Left lung (tissue), 10 donors: ENCODE results near the gene PCDHA4. TPM values are rescaled to one million over a fixed set of nuclear protein-coding genes. Genes with fewer than 3 reads are reported as not detected.

Source experiments
- ATAC-seq: fragments of 200-7000 bp; cut with Tn5 transposase; one replicate; pipeline ENCODE4 v1.9.1; 2020; ENCODE audit warnings: moderate library complexity
- DNase-seq, 4 donors: peaks; one replicate each; pipeline ENCODE4 v3.0.0-alpha.2; 2013 to 2020
- H3K27ac ChIP-seq, 2 donors: fragments of 200-600 bp; sonication (generic) in 1 of 2; one replicate each; pipeline versions ENCODE4 v1.5.0 to v1.8.0; 2020 to 2021
- H3K27me3 ChIP-seq, 2 donors: fragments of 200-600 bp; sonication (generic) in 1 of 2; one replicate each; pipeline versions ENCODE4 v1.5.0 to v1.8.0; 2020 to 2021
- H3K36me3 ChIP-seq, 2 donors: fragments of 200-600 bp; sonication (generic) in 1 of 2; one replicate each; pipeline versions ENCODE4 v1.5.0 to v1.8.0; 2020 to 2021
- H3K4me1 ChIP-seq, 2 donors: fragments of 200-600 bp; one replicate each; pipeline ENCODE4 v1.8.0; 2021
- H3K4me3 ChIP-seq, 2 donors: fragments of 200-600 bp; sonication (generic) in 1 of 2; one replicate each; pipeline versions ENCODE4 v1.5.0 to v1.8.0; 2020 to 2021; ENCODE audit warnings: mild to moderate bottlenecking in 1 of 2
- H3K9me3 ChIP-seq, 2 donors: fragments of 200-600 bp; sonication (generic) in 1 of 2; one replicate each; pipeline versions ENCODE4 v1.5.0 to v1.8.0; 2020 to 2021
- intact Hi-C, 2 donors: fragments of 100-400 bp; cut with DNase I; formaldehyde crosslinking; loops; one replicate each; pipeline versions ENCODE4 v1.11.2 to v1.14.2; 2022
- polyA plus RNA-seq, 6 donors: library from polyadenylated mRNA; unstranded; fragments of 120-200 nt; gene quantifications; one replicate each; pipeline ENCODE4 v1.2.1, GENCODE V29; 2013; ENCODE audit not compliant: insufficient read length in 6 of 6
- total RNA-seq, 2 donors: library from RNA; stranded (reverse); fragmentation: NEBNext Ultra II Directional; extraction: Animal tissue kit (Norgen Biotek cat#: 25700); gene quantifications; one replicate each; pipeline ENCODE4 v1.2.1, GENCODE V29; 2021
- TF ChIP-seq, protein P1 (sequence below), 2 donors: fragments of 200-600 bp; sonication (generic) in 1 of 2; IDR thresholded peaks; one replicate each; pipeline versions ENCODE4 v1.5.0 to v1.8.0; 2021; ENCODE audit warnings: antibody characterized with exemption in 2 of 2
- donor health status: DM: no; HTN: yes; CAD: no.
- donor health status: DM: no; HTN: no; CAD: no.

The PCDHA4 gene
- total and polyA plus RNA-seq, 8 donors: 0.20 to 0.79 (median 0.50) TPM

DNA sequence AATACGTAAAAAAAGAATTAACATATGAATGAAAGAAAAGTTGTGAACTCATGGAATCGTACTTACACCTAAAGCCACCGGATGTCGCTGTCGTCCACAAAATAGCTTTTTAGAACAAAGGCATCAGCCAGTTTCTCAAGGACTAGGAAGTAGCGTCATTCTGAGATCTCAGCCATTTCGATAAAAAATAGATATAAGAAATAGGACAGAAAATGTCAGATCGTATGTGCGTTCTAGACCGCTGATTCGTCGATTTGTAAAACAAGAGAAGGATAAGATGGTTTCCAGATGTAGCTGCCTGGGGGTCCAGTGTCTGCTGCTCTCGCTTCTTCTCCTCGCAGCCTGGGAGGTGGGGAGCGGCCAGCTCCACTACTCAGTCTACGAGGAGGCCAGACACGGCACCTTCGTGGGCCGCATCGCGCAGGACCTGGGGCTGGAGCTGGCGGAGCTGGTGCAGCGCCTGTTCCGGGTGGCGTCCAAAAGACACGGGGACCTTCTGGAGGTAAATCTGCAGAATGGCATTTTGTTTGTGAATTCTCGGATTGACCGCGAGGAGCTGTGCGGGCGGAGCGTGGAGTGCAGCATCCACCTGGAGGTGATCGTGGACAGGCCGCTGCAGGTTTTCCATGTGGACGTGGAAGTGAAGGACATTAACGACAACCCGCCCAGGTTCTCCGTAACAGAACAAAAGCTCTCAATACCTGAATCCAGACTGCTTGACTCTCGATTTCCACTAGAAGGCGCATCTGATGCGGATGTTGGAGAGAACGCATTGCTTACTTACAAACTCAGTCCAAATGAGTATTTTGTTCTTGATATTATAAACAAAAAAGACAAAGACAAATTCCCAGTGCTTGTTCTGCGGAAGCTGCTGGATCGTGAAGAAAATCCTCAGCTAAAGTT, 49.2 kb downstream of the PCDHA4 start, which contains the start of gene PCDHA10:
PCDHA10 (plus strand) TSS at position 126 of the 903 bp plus-strand sequence; CDS start at position 278, 152 bp downstream.
- Histone ChIP-seq H3K36me3 (no peaks in the 10 kb centered on the region), H3K4me3 (no peak within 1 kb of the TSS)

DNA sequence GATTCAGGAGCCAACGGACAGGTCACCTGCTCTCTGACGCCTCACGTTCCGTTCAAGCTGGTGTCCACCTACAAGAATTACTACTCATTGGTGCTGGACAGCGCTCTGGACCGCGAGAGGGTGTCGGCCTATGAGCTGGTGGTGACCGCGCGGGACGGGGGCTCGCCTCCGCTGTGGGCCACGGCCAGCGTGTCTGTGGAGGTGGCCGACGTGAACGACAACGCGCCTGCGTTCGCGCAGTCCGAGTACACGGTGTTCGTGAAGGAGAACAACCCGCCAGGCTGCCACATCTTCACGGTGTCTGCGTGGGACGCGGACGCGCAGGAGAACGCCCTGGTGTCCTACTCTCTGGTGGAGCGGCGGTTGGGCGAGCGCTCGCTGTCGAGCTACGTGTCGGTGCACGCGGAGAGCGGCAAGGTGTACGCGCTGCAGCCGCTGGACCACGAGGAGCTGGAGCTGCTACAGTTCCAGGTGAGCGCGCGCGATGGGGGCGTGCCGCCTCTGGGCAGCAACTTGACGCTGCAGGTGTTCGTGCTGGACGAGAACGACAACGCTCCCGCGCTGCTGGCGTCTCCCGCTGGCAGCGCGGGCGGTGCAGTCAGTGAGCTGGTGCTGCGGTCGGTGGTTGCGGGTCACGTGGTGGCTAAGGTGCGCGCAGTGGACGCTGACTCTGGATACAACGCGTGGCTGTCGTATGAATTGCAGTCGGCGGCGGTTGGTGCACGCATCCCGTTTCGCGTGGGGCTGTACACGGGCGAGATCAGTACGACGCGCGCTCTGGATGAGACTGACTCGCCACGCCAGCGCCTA, 50.5 kb downstream of the PCDHA4 start:
- DNase-seq (no peak), ATAC-seq (no peak)
- intact Hi-C loops: no loop called here
- Histone ChIP-seq H3K4me1 (no peaks in the 10 kb centered on the region), H3K27me3 (peaks cover 0 to 23% of the 10 kb centered on the region in 2 donors), H3K4me3 (no peak overlapping the region), H3K36me3 (no peaks in the 10 kb centered on the region), H3K9me3 (peaks cover 0 to 31% of the 10 kb centered on the region in 2 donors), H3K27ac (no peak overlapping the region)
- TF ChIP-seq, protein P1, sequence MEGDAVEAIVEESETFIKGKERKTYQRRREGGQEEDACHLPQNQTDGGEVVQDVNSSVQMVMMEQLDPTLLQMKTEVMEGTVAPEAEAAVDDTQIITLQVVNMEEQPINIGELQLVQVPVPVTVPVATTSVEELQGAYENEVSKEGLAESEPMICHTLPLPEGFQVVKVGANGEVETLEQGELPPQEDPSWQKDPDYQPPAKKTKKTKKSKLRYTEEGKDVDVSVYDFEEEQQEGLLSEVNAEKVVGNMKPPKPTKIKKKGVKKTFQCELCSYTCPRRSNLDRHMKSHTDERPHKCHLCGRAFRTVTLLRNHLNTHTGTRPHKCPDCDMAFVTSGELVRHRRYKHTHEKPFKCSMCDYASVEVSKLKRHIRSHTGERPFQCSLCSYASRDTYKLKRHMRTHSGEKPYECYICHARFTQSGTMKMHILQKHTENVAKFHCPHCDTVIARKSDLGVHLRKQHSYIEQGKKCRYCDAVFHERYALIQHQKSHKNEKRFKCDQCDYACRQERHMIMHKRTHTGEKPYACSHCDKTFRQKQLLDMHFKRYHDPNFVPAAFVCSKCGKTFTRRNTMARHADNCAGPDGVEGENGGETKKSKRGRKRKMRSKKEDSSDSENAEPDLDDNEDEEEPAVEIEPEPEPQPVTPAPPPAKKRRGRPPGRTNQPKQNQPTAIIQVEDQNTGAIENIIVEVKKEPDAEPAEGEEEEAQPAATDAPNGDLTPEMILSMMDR (IDR thresholded peaks at IDR 0.05): no peak

More for the DNA sequence above, 49.2 kb downstream of the PCDHA4 start, which contains the start of gene PCDHA10:
- Histone ChIP-seq H3K27ac (no peak within 1 kb of the TSS), H3K27me3 (peaks cover 0 to 12% of the 10 kb centered on the region in 2 donors), H3K4me1 (no peaks in the 10 kb centered on the region), H3K9me3 (peaks cover 0 to 18% of the 10 kb centered on the region in 2 donors)
- intact Hi-C loops: no loop called here
- DNase-seq (peak in 1 of 4 donors; percentile 13), ATAC-seq (no peak)
- TF ChIP-seq, protein P1 (IDR thresholded peaks at IDR 0.05): no peak

DNA sequence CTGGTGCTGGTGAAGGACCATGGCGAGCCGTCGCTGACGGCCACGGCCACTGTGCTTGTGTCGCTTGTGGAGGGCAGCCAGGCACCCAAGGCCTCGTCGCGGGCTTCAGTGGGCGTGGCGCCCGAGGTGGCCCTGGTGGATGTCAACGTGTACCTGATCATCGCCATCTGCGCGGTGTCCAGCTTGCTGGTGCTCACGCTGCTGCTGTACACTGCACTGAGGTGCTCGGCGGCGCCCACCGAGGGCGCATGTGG, 51.0 kb downstream of the PCDHA4 start:
- ATAC-seq (no peak), DNase-seq (no peak)
- peaks cover 0 to 26% of the 10 kb centered on the region in 2 donors for H3K27me3 ChIP-seq
- no peaks in the 10 kb centered on the region for H3K36me3 ChIP-seq
- H3K27ac ChIP-seq: no peak overlapping the region
- intact Hi-C loops: no loop called here
- TF ChIP-seq, protein P1 (IDR thresholded peaks at IDR 0.05): no peak
- H3K4me3 ChIP-seq: no peak overlapping the region
- H3K4me1 ChIP-seq: no peaks in the 10 kb centered on the region
- peaks cover 0 to 36% of the 10 kb centered on the region in 2 donors for H3K9me3 ChIP-seq

DNA sequence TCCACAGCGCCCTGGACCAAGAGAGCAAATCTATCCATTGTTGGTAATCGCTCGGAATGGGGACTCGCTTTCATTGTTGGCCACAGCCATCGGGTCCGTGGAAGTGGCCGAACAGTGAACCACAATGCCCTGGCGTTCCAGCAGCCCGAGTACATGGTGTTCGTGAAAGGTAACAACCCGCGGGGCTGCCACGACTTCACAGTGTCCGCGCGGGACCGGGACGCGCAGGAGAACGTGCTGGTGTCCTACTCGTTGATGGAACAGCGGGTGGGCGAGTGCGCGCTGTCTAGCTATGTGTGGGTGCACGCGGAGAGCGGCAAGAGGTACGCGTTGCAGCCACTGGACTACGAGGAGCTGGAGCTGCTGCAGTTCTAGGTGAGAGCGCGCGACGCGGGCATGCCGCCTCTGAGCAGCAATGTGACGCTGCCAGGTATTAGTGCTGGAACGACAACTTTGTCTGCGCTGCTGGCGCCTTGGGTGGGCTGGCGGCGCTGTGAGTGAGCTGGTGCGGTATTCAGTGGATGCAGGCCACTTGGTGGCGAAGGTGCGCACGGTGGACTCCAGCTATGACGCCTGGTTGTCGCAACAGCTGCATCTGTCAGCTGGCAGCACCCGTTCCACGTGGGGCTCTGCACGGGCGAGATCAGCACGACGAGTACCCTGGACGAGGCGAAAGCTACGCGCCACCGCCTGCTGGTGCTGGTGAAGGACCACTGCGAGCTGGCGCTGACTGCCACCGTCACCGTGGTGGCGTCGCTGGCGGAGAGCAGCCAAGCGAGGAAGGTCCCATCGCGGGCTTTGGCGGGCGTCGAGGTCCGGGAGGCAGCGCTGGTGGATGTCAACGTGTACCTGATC, 55.8 kb downstream of the PCDHA4 start:
- Histone ChIP-seq H3K27ac (no peak overlapping the region), H3K27me3 (peaks cover 0 to 41% of the 10 kb centered on the region in 2 donors), H3K4me3 (no peak overlapping the region), H3K36me3 (no peaks in the 10 kb centered on the region), H3K4me1 (no peaks in the 10 kb centered on the region), H3K9me3 (peaks cover 0 to 32% of the 10 kb centered on the region in 2 donors)
- intact Hi-C loops: no loop called here
- ATAC-seq (no peak), DNase-seq (peak in 1 of 4 donors; percentile 75)
- TF ChIP-seq, protein P1 (IDR thresholded peaks at IDR 0.05): no peak

Other genes with a start within 250 kb of the PCDHA4 start
- gene SRA1, start 249.6 kb upstream of the PCDHA4 start, total RNA-seq: 10 to 100 TPM; 25.1 to 33.0 TPM
- 10 to 100 TPM; 20.2 to 36.2 (median 23.1) TPM for gene SRA1, start 249.6 kb upstream of the PCDHA4 start, polyA plus RNA-seq
- 10 to 100 TPM; 19.6 to 23.2 TPM for gene APBB3, start 242.5 kb upstream of the PCDHA4 start, total RNA-seq
- 10 to 100 TPM; 39.6 to 60.1 (median 50.6) TPM for gene APBB3, start 242.5 kb upstream of the PCDHA4 start, polyA plus RNA-seq
- 10 to 100 TPM; 78.6 to 82.8 TPM for gene SLC35A4, start 242.2 kb upstream of the PCDHA4 start, total RNA-seq
- 10 to 100 TPM; 63.8 to 79.8 (median 73.9) TPM for gene SLC35A4, start 242.2 kb upstream of the PCDHA4 start, polyA plus RNA-seq
- 100 to 1,000 TPM in 1 of 2 donors, 10 to 100 TPM in 1; 76.8 to 252 TPM for gene CD14, start 173.9 kb upstream of the PCDHA4 start, total RNA-seq
- 10 to 100 TPM; 11.1 to 21.1 (median 18.8) TPM for gene CD14, start 173.9 kb upstream of the PCDHA4 start, polyA plus RNA-seq
- 10 to 100 TPM in 1 of 2 donors, 1 to 10 TPM in 1; 7.6 to 12.8 TPM for gene TMCO6, start 167.6 kb upstream of the PCDHA4 start, total RNA-seq
- gene TMCO6, start 167.6 kb upstream of the PCDHA4 start, polyA plus RNA-seq: 10 to 100 TPM; 18.7 to 23.1 (median 19.7) TPM
- gene NDUFA2, start 159.4 kb upstream of the PCDHA4 start, total RNA-seq: 10 to 100 TPM; 50.2 to 62.8 TPM
- 10 to 100 TPM; 56.3 to 68.2 (median 64.1) TPM for gene NDUFA2, start 159.4 kb upstream of the PCDHA4 start, polyA plus RNA-seq
- 10 to 100 TPM; 53.9 to 58.5 TPM for gene IK, start 159.2 kb upstream of the PCDHA4 start, total RNA-seq
- gene IK, start 159.2 kb upstream of the PCDHA4 start, polyA plus RNA-seq: 100 to 1,000 TPM; 131 to 178 (median 164) TPM
- 10 to 100 TPM; 21.0 to 26.5 TPM for gene WDR55, start 142.2 kb upstream of the PCDHA4 start, total RNA-seq
- gene WDR55, start 142.2 kb upstream of the PCDHA4 start, polyA plus RNA-seq: 10 to 100 TPM; 17.8 to 24.0 (median 20.7) TPM
- gene DND1, start 133.5 kb upstream of the PCDHA4 start, total RNA-seq: under 1 TPM; 0.41 to 0.71 TPM
- 1 to 10 TPM in 2 of 6 donors, under 1 TPM in 2, not detected in 2; 0.36 to 1.3 (median 0.80) TPM for gene DND1, start 133.5 kb upstream of the PCDHA4 start, polyA plus RNA-seq
- gene HARS1, start 115.7 kb upstream of the PCDHA4 start, total RNA-seq: 10 to 100 TPM; 36.2 to 50.4 TPM
- gene HARS1, start 115.7 kb upstream of the PCDHA4 start, polyA plus RNA-seq: 10 to 100 TPM; 70.5 to 82.8 (median 74.3) TPM
- 10 to 100 TPM; 23.4 to 25.2 TPM for gene HARS2, start 115.6 kb upstream of the PCDHA4 start, total RNA-seq
- 10 to 100 TPM; 46.4 to 57.4 (median 51.2) TPM for gene HARS2, start 115.6 kb upstream of the PCDHA4 start, polyA plus RNA-seq
- 10 to 100 TPM; 40.6 to 43.8 TPM for gene ZMAT2, start 106.6 kb upstream of the PCDHA4 start, total RNA-seq
- gene ZMAT2, start 106.6 kb upstream of the PCDHA4 start, polyA plus RNA-seq: 100 to 1,000 TPM in 5 of 6 donors, 10 to 100 TPM in 1; 97.8 to 133 (median 118) TPM
- gene PCDHA1, start 20.9 kb upstream of the PCDHA4 start, total RNA-seq: not detected
- gene PCDHA1, start 20.9 kb upstream of the PCDHA4 start, polyA plus RNA-seq: under 1 TPM in 4 of 6 donors, not detected in 2; 0.06 to 0.14 (median 0.11) TPM
- under 1 TPM; 0.18 to 0.52 TPM for gene PCDHA2, start 12.2 kb upstream of the PCDHA4 start, total RNA-seq
- gene PCDHA2, start 12.2 kb upstream of the PCDHA4 start, polyA plus RNA-seq: under 1 TPM; 0.15 to 0.46 (median 0.35) TPM
- gene PCDHA3, start 6.0 kb upstream of the PCDHA4 start, total RNA-seq: under 1 TPM; 0.50 to 0.73 TPM
- gene PCDHA3, start 6.0 kb upstream of the PCDHA4 start, polyA plus RNA-seq: under 1 TPM; 0.21 to 0.46 (median 0.40) TPM
- under 1 TPM; 0.37 to 0.64 TPM for gene PCDHA5, start 14.5 kb downstream of the PCDHA4 start, total RNA-seq
- under 1 TPM; 0.06 to 0.17 (median 0.08) TPM for gene PCDHA5, start 14.5 kb downstream of the PCDHA4 start, polyA plus RNA-seq
- gene PCDHA6, start 20.9 kb downstream of the PCDHA4 start, total RNA-seq: 1 to 10 TPM in 1 of 2 donors, under 1 TPM in 1; 0.76 to 1.8 TPM
- gene PCDHA6, start 20.9 kb downstream of the PCDHA4 start, polyA plus RNA-seq: under 1 TPM; 0.34 to 0.90 (median 0.46) TPM
- gene PCDHA7, start 27.2 kb downstream of the PCDHA4 start, total RNA-seq: under 1 TPM; 0.52 to 0.87 TPM
- gene PCDHA7, start 27.2 kb downstream of the PCDHA4 start, polyA plus RNA-seq: under 1 TPM; 0.10 to 0.66 (median 0.49) TPM
- gene PCDHA8, start 34.1 kb downstream of the PCDHA4 start, total RNA-seq: under 1 TPM in 1 of 2 donors, not detected in 1; 0.21 TPM
- gene PCDHA8, start 34.1 kb downstream of the PCDHA4 start, polyA plus RNA-seq: under 1 TPM; 0.05 to 0.16 (median 0.12) TPM
- gene PCDHA9, start 41.3 kb downstream of the PCDHA4 start, total RNA-seq: under 1 TPM in 1 of 2 donors, not detected in 1; 0.20 TPM
- under 1 TPM; 0.03 to 0.11 (median 0.06) TPM for gene PCDHA9, start 41.3 kb downstream of the PCDHA4 start, polyA plus RNA-seq
- gene PCDHA10, start 48.8 kb downstream of the PCDHA4 start, total RNA-seq: 1 to 10 TPM in 1 of 2 donors, under 1 TPM in 1; 0.47 to 1.7 TPM
- gene PCDHA10, start 48.8 kb downstream of the PCDHA4 start, polyA plus RNA-seq: under 1 TPM; 0.14 to 0.65 (median 0.39) TPM
- 1 to 10 TPM; 1.4 to 1.5 TPM for gene PCDHA11, start 61.9 kb downstream of the PCDHA4 start, total RNA-seq
- under 1 TPM; 0.15 to 0.53 (median 0.27) TPM for gene PCDHA11, start 61.9 kb downstream of the PCDHA4 start, polyA plus RNA-seq
- gene PCDHA12, start 68.2 kb downstream of the PCDHA4 start, total RNA-seq: 1 to 10 TPM; 3.6 to 7.4 TPM
- under 1 TPM in 5 of 6 donors, not detected in 1; 0.03 to 0.09 (median 0.06) TPM for gene PCDHA12, start 68.2 kb downstream of the PCDHA4 start, polyA plus RNA-seq
- 1 to 10 TPM; 1.5 to 1.7 TPM for gene PCDHA13, start 75.1 kb downstream of the PCDHA4 start, total RNA-seq
- under 1 TPM; 0.09 to 0.38 (median 0.26) TPM for gene PCDHA13, start 75.1 kb downstream of the PCDHA4 start, polyA plus RNA-seq
- gene PCDHAC1, start 119.2 kb downstream of the PCDHA4 start, total RNA-seq: 1 to 10 TPM; 6.7 to 8.3 TPM
- gene PCDHAC1, start 119.2 kb downstream of the PCDHA4 start, polyA plus RNA-seq: under 1 TPM; 0.26 to 0.53 (median 0.32) TPM
- gene PCDHAC2, start 159.4 kb downstream of the PCDHA4 start, total RNA-seq: 10 to 100 TPM in 1 of 2 donors, 1 to 10 TPM in 1; 9.9 to 12.6 TPM
- gene PCDHAC2, start 159.4 kb downstream of the PCDHA4 start, polyA plus RNA-seq: 1 to 10 TPM; 2.8 to 4.5 (median 3.1) TPM
- under 1 TPM; 0.06 to 0.10 TPM for gene PCDHB1, start 244.3 kb downstream of the PCDHA4 start, total RNA-seq
- gene PCDHB1, start 244.3 kb downstream of the PCDHA4 start, polyA plus RNA-seq: under 1 TPM; 0.06 to 0.14 (median 0.11) TPM